ENCODE data around the gene EBF3.

EBF3 gene

DNA sequence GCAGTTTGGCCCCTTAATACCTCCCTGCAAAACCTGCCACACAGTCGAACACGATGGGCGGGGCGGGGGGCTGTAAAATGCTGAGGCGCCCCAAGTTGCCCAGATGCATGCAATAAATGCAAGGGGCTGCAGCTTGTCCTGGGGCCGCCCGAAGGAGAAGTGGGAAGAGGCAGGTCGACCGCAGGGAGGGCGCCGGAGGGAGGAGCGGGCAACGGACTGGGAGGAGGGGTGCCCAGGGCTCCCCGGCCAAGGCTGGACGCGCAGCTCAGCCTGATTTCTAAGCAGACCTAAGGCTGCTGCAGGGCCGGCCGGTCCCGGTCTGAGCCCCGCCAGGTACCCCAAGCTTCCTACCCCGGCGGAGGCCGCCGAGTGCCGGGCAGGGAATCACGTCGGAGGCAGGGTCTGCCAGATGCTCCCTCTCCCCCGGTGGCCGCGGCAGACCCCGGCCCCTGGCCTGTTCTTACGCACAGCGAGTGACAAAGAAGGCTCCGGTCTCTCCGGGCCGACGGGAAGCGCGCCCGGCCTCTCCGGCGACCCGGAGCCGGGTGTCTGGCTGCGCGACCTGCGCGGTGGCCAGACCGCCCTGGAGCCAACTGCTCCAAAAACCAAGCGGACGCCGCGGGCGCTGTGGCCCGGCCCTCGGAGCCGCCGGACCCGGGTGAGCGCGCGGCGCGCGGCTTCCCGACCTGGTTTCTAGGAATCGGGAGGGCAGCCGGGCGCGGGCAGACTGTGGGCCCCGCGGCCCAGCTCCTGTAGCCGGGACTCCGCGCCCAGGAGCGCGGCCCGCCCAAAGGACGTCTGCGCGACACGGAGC is 744 bp upstream of the EBF3 start:
- in situ Hi-C loops (cut with HindIII; ENCODE audit: low sequenced_read_pairs), result no loop called here
- DNase-seq (ENCODE audit: low read depth, low spot score), result no peak
- no peak for TF ChIP-seq CTCF (IDR thresholded peaks at IDR 0.05; ENCODE audit: low read depth, low read length)
- peak overlapping the region; percentile 6 for H3K4me3 ChIP-seq (ENCODE audit: low read depth, low read length)

DNA sequence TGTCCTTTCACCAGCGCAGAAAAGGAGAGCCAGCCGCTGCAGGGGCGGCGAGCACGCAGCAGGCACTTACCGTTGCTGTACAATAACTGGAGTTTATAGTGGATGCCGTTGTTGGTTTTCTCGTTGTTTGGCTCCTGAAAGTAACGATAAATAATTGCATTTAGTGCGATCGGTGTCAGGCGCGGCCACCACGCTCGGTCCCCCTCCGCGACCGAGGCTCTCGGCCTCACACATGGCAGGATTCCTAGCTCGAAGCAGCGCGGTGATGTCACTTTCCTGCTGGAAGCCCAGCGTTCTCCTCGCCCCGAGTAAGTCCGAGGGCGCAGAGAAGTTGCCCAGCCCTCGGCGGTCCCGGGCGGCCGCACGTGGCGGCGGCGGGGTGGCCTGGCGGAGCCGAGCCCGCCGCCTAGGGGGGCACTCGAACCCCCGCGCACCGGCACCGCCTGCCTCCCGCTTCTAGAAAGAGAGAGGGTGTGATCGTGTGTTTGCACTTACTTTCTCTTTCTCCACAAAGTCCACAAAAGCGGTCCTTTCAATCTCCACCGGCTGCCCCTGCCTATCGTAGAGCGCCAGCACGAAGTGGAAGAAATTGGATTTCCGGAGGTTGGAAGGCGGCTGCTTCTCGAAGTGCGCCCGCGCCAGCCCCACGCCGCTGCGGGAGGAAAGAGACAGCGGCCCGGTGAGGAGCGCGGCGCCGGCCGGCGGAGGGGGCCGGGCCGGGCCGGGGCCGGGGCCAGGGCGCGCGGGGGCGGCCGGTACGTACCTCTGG is 1.0 kb downstream of the EBF3 start:
- DNase-seq (ENCODE audit: low read depth, low spot score), result no peak
- in situ Hi-C loops (cut with HindIII; ENCODE audit: low sequenced_read_pairs), result no loop called here
- H3K4me3 ChIP-seq (ENCODE audit: low read depth, low read length), result peak overlapping the region; percentile 43
- TF ChIP-seq CTCF (IDR thresholded peaks at IDR 0.05; ENCODE audit: low read depth, low read length), result no peak

GRCh38 chr10:129962031-129962871 is 1.8 kb downstream of the EBF3 start:
- H3K4me3 ChIP-seq (ENCODE audit: low read depth, low read length), result peak overlapping the region; percentile 43
- TF ChIP-seq CTCF (IDR thresholded peaks at IDR 0.05; ENCODE audit: low read depth, low read length), result no peak
- in situ Hi-C loops (cut with HindIII; ENCODE audit: low sequenced_read_pairs), result no loop called here
- no peak for DNase-seq (ENCODE audit: low read depth, low spot score)

GRCh38 chr10:129961157-129961701 is 2.8 kb downstream of the EBF3 start:
- H3K4me3 ChIP-seq (ENCODE audit: low read depth, low read length), result no peak overlapping the region
- no peak for DNase-seq (ENCODE audit: low read depth, low spot score)
- no peak for TF ChIP-seq CTCF (IDR thresholded peaks at IDR 0.05; ENCODE audit: low read depth, low read length)
- in situ Hi-C loops (cut with HindIII; ENCODE audit: low sequenced_read_pairs), result no loop called here

DNA sequence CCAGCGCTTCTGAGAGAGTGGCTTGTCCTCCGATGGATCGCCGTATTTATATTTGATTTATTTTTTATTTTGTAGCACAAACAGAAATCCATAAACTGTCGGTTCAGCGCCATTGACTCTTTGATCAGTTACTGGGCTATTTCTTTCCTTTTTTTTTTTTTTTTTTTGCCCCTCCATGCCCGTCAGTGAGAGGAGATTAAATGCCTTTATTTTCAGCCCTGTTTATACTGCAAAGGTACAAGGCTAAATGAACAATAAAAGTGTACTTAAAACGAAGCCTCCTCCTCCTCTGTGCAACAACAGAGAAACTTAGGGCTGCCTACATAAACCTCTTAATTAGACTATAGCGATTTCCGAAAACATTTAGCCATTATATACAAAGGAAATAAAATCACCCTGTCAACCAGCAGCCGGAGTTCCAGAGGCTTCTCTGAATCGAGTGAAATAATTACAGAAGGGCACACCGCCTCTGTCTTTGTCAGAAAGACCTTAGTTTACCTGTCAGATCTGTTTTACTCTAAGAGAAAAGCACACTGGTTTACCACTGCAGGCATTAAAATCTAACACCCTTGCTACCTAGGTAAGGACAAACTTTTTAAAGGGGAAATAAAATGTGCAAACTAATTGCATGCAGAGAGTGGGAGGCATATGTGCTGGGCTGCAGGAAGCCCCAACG is 3.5 kb downstream of the EBF3 start:
- in situ Hi-C loops (cut with HindIII; ENCODE audit: low sequenced_read_pairs), result no loop called here
- no peak for DNase-seq (ENCODE audit: low read depth, low spot score)
- H3K4me3 ChIP-seq (ENCODE audit: low read depth, low read length), result no peak overlapping the region
- no peak for TF ChIP-seq CTCF (IDR thresholded peaks at IDR 0.05; ENCODE audit: low read depth, low read length)

Data from astrocyte of the spinal cord (primary cell).